Left colon (tissue), 2 donors: ENCODE data around the gene ARHGEF38. TPM values are rescaled to one million over a fixed set of nuclear protein-coding genes. Genes with fewer than 3 reads are reported as not detected.

Experiments used
- ATAC-seq: fragments of 200-7000 bp; cut with Tn5 transposase; one replicate; pipeline ENCODE4 v1.9.1; 2020; ENCODE audit warnings: mild to moderate bottlenecking, moderate library complexity
- DNase-seq, 2 donors: peaks; one replicate each; pipeline ENCODE4 v3.0.0-alpha.2; 2020
- intact Hi-C, 2 donors: fragments of 100-400 bp; cut with DNase I in 1 of 2; cut with micrococcal nuclease in 1 of 2; formaldehyde crosslinking; loops; one replicate each; pipeline versions ENCODE4 v1.11.2 to v1.14.0; 2022; cut with DNase I, micrococcal nuclease
- total RNA-seq, 2 donors: library from RNA; stranded (reverse); fragmentation: NEBNext Ultra II Directional; extraction: Animal tissue kit (Norgen Biotek cat#: 25700); gene quantifications; one replicate each; pipeline ENCODE4 v1.2.1, GENCODE V29; 2021
- donor health status: DM: no; HTN: no; CAD: no.
- donor health status: DM: yes; HTN: yes; CAD: no.

ARHGEF38 gene
- total RNA-seq, 2 donors from 2014 or later: 11.6 to 23.7 TPM

- DNase-seq: no peak
- ATAC-seq: peak; percentile 85
- intact Hi-C loops: no loop called here
Observed at GRCh38 chr4:105633241-105633640, 80.8 kb downstream of the ARHGEF38 start.

- intact Hi-C loops: no loop called here
- no peak for DNase-seq
- ATAC-seq: no peak
Observed at GRCh38 chr4:105634402-105635080, 82.1 kb downstream of the ARHGEF38 start.

GRCh38 chr4:105637408-105638176, 85.2 kb downstream of the ARHGEF38 start:
- intact Hi-C loops: no loop called here
- ATAC-seq: peak; percentile 70

GRCh38 chr4:105641845-105642244, 89.4 kb downstream of the ARHGEF38 start:
- ATAC-seq (no peak), DNase-seq (no peak)
- intact Hi-C loops: no loop called here

More at GRCh38 chr4:105637408-105638176, 85.2 kb downstream of the ARHGEF38 start:
- DNase-seq: peak; percentile 79 to 85

- DNase-seq (no peak), ATAC-seq (no peak)
- intact Hi-C loops: no loop called here
Observed at GRCh38 chr4:105644257-105644656, 91.8 kb downstream of the ARHGEF38 start.

GRCh38 chr4:105645440-105645839, 93.0 kb downstream of the ARHGEF38 start:
- no peak for ATAC-seq
- intact Hi-C loops: no loop called here
- DNase-seq: no peak

- DNase-seq (no peak), ATAC-seq (no peak)
- intact Hi-C loops: no loop called here
Observed at GRCh38 chr4:105650190-105650589, 97.8 kb downstream of the ARHGEF38 start.

- ATAC-seq (no peak), DNase-seq (no peak)
Observed at GRCh38 chr4:105651884-105652283, 99.5 kb downstream of the ARHGEF38 start.

GRCh38 chr4:105652286-105652888, 100.0 kb downstream of the ARHGEF38 start:
- ATAC-seq: no peak

More at GRCh38 chr4:105651884-105652283, 99.5 kb downstream of the ARHGEF38 start:
- intact Hi-C loops: no loop called here

GRCh38 chr4:105657117-105657765, 104.8 kb downstream of the ARHGEF38 start:
- no peak for DNase-seq
- intact Hi-C loops: no loop called here
- no peak for ATAC-seq

More at GRCh38 chr4:105652286-105652888, 100.0 kb downstream of the ARHGEF38 start:
- DNase-seq: no peak
- intact Hi-C loops: no loop called here

GRCh38 chr4:105659190-105659589, 106.8 kb downstream of the ARHGEF38 start:
- ATAC-seq: no peak
- intact Hi-C loops: no loop called here
- DNase-seq: no peak

GRCh38 chr4:105661028-105661427, 108.6 kb downstream of the ARHGEF38 start:
- DNase-seq (no peak), ATAC-seq (no peak)
- intact Hi-C loops: loop anchor here in 1 of 2 donors (10.0 kb wide), 1 partner anchor 136 kb away; no protein-coding TSS in a partner anchor

- no peak for ATAC-seq
- no peak for DNase-seq
- intact Hi-C loops: loop anchor here in 1 of 2 donors (10.0 kb wide), 1 partner anchor 138 kb away; no protein-coding TSS in a partner anchor
Observed at GRCh38 chr4:105662935-105663675, 110.7 kb downstream of the ARHGEF38 start.

- ATAC-seq (peak; percentile 45), DNase-seq (no peak)
- intact Hi-C loops: loop anchor here in 1 of 2 donors (10.0 kb wide), 1 partner anchor 142 kb away; no protein-coding TSS in a partner anchor
Observed at GRCh38 chr4:105666693-105667092, 114.3 kb downstream of the ARHGEF38 start.

- ATAC-seq: peak; percentile 80
- intact Hi-C loops: no loop called here
- no peak for DNase-seq
Observed at GRCh38 chr4:105670684-105671083, 118.3 kb downstream of the ARHGEF38 start.

- no peak for ATAC-seq
- intact Hi-C loops: no loop called here
- no peak for DNase-seq
Observed at GRCh38 chr4:105671301-105671700, 118.9 kb downstream of the ARHGEF38 start.

GRCh38 chr4:105674011-105674410, 121.6 kb downstream of the ARHGEF38 start:
- no peak for ATAC-seq
- DNase-seq: no peak
- intact Hi-C loops: no loop called here

GRCh38 chr4:105677709-105678108, 125.3 kb downstream of the ARHGEF38 start:
- intact Hi-C loops: no loop called here
- ATAC-seq (peak; percentile 84), DNase-seq (peak in 1 of 2 donors; percentile 27)
